Measurements from ENCODE around the gene SLC22A25. TPM values are rescaled to one million over a fixed set of nuclear protein-coding genes. Genes with fewer than 3 reads are reported as not detected.

Gene SLC22A25
- total RNA-seq, 1 donor from 2014 or later = not detected

GRCh38 chr11:63277345-63277943 is 34.0 kb upstream of the SLC22A25 start:
- DNase-seq = no peak
- Mint-ChIP-seq H3K4me1 (no peaks in the 10 kb centered on the region), H3K36me3 (ENCODE audit: low read depth) (no peaks in the 10 kb centered on the region), H3K9me3 (no peaks in the 10 kb centered on the region), H3K27ac (no peak overlapping the region), H3K27me3 (peaks cover 10% of the 10 kb centered on the region), H3K4me3 (no peak overlapping the region)
- intact Hi-C loops (cut with micrococcal nuclease) = no loop called here
- no peak for TF ChIP-seq CTCF (IDR thresholded peaks at IDR 0.05)
- CTCF ChIA-PET = no interaction called here
- POLR2A ChIA-PET = no interaction called here
- ATAC-seq (ENCODE audit: low read depth) = no peak

- intact Hi-C loops (cut with micrococcal nuclease) = no loop called here
- Mint-ChIP-seq H3K27me3 (peaks cover 8% of the 10 kb centered on the region), H3K36me3 (ENCODE audit: low read depth) (no peaks in the 10 kb centered on the region), H3K4me1 (no peaks in the 10 kb centered on the region), H3K4me3 (no peak overlapping the region), H3K27ac (no peak overlapping the region), H3K9me3 (no peaks in the 10 kb centered on the region)
- no peak for DNase-seq
- ATAC-seq (ENCODE audit: low read depth) = no peak
- CTCF ChIA-PET = no interaction called here
- TF ChIP-seq CTCF (IDR thresholded peaks at IDR 0.05) = no peak
- POLR2A ChIA-PET = no interaction called here
Measured at GRCh38 chr11:63274776-63275175, 31.4 kb upstream of the SLC22A25 start.

- no peaks in the 10 kb centered on the region for H3K4me1 Mint-ChIP-seq
Measured at GRCh38 chr11:63273685-63274084, 30.3 kb upstream of the SLC22A25 start.

GRCh38 chr11:63262547-63262946 is 19.1 kb upstream of the SLC22A25 start:
- ATAC-seq (ENCODE audit: low read depth) (no peak), DNase-seq (no peak)
- no peaks in the 10 kb centered on the region for H3K9me3 Mint-ChIP-seq
- no peaks in the 10 kb centered on the region for H3K4me1 Mint-ChIP-seq
- ChIA-PET POLR2A (no interaction called here), CTCF (no interaction called here)
- H3K27me3 Mint-ChIP-seq = peaks cover 22% of the 10 kb centered on the region
- no peak for TF ChIP-seq CTCF (IDR thresholded peaks at IDR 0.05)
- intact Hi-C loops (cut with micrococcal nuclease) = no loop called here
- H3K36me3 Mint-ChIP-seq (ENCODE audit: low read depth) = no peaks in the 10 kb centered on the region
- no peak overlapping the region for H3K27ac Mint-ChIP-seq
- H3K4me3 Mint-ChIP-seq = no peak overlapping the region

More at GRCh38 chr11:63273685-63274084, 30.3 kb upstream of the SLC22A25 start:
- Mint-ChIP-seq H3K27ac (no peak overlapping the region), H3K27me3 (peaks cover 3% of the 10 kb centered on the region), H3K36me3 (ENCODE audit: low read depth) (no peaks in the 10 kb centered on the region), H3K9me3 (no peaks in the 10 kb centered on the region), H3K4me3 (no peak overlapping the region)
- DNase-seq (no peak), ATAC-seq (ENCODE audit: low read depth) (no peak)
- ChIA-PET CTCF (no interaction called here), POLR2A (no interaction called here)
- intact Hi-C loops (cut with micrococcal nuclease) = no loop called here
- no peak for TF ChIP-seq CTCF (IDR thresholded peaks at IDR 0.05)

GRCh38 chr11:63251312-63251711 is 7.9 kb upstream of the SLC22A25 start:
- Mint-ChIP-seq H3K27ac (no peak overlapping the region), H3K9me3 (no peaks in the 10 kb centered on the region), H3K4me3 (no peak overlapping the region), H3K4me1 (no peaks in the 10 kb centered on the region), H3K27me3 (peaks cover 22% of the 10 kb centered on the region), H3K36me3 (ENCODE audit: low read depth) (no peaks in the 10 kb centered on the region)
- intact Hi-C loops (cut with micrococcal nuclease) = no loop called here
- ChIA-PET CTCF (no interaction called here), POLR2A (no interaction called here)
- no peak for TF ChIP-seq CTCF (IDR thresholded peaks at IDR 0.05)
- no peak for DNase-seq
- ATAC-seq (ENCODE audit: low read depth) = no peak
